ENCODE results near the gene PITPNC1.
A peak's percentile ranks its signal among the peaks of the same experiment; 100 is the strongest.

Gene PITPNC1

DNA sequence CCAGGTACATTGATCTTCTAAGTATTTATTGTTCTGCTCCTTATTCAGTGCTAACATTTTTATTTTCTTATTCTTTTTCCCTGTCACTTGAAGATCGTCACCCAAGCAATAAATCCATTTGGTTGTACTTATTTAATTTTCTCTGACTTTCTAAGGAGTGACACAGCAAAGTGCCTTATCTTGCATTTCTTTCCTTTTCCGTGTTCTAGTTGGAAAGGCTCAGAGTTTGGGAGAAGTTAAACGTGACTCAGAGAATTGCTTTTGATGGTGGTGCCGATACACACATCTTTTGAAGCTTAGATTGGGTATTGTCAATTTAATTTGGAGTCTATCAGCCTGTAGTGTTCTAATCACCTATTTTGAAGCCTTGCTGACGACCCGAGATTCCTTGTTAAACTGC, 72.0 kb downstream of the PITPNC1 start:
- Mint-ChIP-seq H3K9me3 (no peaks in the 10 kb centered on the region), H3K4me1 (peaks cover 99% of the 10 kb centered on the region), H3K4me3 (peak overlapping the region; percentile 70 to 74), H3K27ac (peak overlapping the region; percentile 92), H3K27me3 (no peaks in the 10 kb centered on the region)
- DNase-seq = no peak
- ATAC-seq = no peak

DNA sequence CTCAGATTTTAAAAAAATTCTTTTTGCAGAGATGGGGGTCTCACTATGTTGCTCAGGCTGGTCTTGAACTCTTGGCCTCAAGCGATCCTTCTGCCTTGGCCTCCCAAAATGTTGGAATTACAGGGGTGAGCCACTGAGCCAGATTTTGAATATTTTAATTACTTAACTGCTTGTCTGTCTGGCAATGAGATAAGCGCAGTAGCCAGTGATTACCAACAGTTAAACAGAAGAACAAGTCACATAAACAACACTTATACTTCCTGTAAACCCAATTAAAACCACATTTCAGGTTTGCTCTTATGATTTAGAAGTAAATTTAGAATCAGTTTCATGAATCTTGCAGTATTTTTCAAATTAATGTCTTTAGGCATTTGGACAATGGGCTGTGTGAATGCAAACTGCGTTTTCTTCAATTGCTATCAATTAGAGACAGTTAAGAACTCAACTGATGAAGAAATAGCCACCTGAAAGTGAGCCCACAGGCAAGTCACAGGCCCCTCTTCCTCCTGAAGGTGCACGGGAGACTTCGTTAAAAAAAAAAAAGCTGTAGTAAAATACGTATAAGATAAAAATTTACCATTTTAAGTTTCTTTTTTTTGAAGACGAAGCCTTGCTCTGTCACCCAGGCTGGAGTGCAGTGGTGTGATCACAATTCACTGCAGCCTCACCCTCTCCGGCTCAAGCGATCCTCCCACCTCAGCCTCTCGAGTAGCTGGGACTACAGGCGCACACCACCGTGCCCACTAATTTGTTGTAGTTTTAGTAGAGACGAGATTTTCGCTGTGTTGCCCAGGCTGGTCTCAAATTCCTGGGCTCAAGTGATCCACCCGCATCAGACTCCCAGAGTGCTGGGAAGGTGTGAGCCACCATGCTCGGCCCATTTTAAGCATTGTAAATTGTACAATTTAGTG, 73.0 kb downstream of the PITPNC1 start:
- peak overlapping the region; percentile 92 for H3K27ac Mint-ChIP-seq
- H3K9me3 Mint-ChIP-seq = no peaks in the 10 kb centered on the region
- ATAC-seq = no peak
- no peak for DNase-seq
- H3K27me3 Mint-ChIP-seq = no peaks in the 10 kb centered on the region
- H3K4me3 Mint-ChIP-seq = peak overlapping the region; percentile 70 to 74
- H3K4me1 Mint-ChIP-seq = peaks cover 97% of the 10 kb centered on the region

DNA sequence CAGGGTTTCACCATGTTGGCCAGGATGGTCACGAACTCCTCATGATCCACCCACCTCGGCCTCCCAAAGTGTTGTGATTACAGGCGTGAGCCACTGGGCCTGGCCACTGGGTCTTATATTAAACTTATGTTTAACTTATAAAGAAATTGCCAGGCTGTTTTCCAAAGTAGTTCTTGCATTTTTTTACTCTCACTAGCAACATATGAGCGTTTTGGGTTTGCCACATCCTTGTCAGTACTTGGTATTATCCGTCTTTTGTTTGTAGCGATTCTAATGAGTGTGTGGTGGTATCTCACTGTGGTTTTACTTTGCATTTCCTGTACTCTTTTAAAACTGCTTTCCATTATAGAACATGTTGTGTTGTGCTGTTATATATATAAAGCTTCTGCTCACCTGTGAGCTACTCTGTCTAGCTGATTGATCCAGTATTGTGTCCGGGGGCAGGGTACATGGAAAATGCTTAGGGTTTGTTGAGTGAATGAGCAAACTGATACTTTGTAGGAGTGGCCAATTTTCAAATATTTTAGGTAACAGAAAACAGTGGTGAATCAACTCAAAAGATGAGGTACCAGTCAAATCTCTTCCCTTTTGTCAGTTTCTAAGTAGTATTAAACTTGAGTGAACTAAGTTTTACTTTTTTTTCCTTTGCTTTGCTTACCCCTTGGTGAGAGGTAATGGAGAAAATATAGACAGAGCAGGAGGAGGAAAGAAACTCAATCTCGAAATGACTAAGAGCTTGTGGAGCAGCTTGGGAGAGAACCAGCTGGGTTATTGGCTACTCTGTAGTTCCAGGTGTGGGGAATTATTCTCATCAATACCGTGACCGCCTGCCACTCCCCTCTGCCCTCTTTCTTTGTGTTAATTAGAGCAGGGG, 75.8 kb downstream of the PITPNC1 start:
- ATAC-seq (peak; percentile 96), DNase-seq (peak; percentile 30 to 61)
- peak overlapping the region; percentile 95 to 96 for H3K27ac Mint-ChIP-seq
- H3K4me3 Mint-ChIP-seq = peak overlapping the region; percentile 70 to 74
- H3K9me3 Mint-ChIP-seq = peaks cover 2 to 13% of the 10 kb centered on the region in 2 donors
- peaks cover 86% of the 10 kb centered on the region for H3K4me1 Mint-ChIP-seq
- H3K27me3 Mint-ChIP-seq = no peaks in the 10 kb centered on the region

DNA sequence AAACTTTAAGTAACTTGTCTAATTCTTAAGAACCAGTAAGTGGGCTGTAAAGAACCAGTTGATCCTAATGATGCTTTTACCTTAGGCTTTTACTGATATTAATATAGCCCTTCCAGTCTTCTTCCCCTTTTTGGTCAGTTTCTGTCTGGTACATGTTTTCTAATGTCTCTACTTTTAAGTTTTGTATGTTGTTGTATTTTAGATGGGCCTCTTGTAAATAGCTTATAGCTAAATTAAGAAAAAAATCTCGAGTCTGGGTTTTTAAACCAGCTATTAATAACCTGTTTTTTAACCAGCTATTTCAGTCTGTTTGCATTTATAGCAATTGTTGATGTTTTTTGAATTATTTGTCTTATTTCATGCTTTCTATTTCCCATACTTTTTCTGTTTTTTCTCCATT, 79.0 kb downstream of the PITPNC1 start:
- DNase-seq (no peak), ATAC-seq (no peak)
- peak overlapping the region in 1 of 2 donors; percentile 0 for H3K4me3 Mint-ChIP-seq
- H3K27ac Mint-ChIP-seq = peak overlapping the region in 1 of 2 donors; percentile 0
- H3K9me3 Mint-ChIP-seq = peaks cover 10 to 23% of the 10 kb centered on the region in 2 donors
- H3K4me1 Mint-ChIP-seq = peaks cover 68% of the 10 kb centered on the region
- no peaks in the 10 kb centered on the region for H3K27me3 Mint-ChIP-seq

DNA sequence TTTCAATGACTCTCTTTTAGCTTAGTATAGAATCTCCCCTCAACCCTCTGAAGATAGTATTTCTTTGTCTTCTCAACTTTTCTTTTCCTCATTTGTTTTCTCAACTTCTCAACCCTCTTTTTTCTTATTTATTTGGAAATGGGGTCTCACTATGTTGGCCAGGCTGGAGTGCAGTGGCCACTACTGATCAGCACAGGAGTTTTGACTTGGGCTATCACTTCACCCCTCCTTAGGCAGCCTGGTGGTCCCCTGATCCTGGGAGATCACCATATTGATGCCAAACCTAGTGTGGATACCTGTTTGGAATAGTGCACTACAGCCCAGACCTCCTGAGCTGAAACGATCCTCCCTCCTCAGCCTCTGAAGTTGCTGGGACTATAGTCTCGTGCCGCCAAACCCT, 79.8 kb downstream of the PITPNC1 start:
- Mint-ChIP-seq H3K27me3 (no peaks in the 10 kb centered on the region), H3K27ac (peak overlapping the region; percentile 45 to 75), H3K4me1 (peaks cover 68% of the 10 kb centered on the region), H3K4me3 (no peak overlapping the region), H3K9me3 (peaks cover 10 to 23% of the 10 kb centered on the region in 2 donors)
- DNase-seq (no peak), ATAC-seq (no peak)

DNA sequence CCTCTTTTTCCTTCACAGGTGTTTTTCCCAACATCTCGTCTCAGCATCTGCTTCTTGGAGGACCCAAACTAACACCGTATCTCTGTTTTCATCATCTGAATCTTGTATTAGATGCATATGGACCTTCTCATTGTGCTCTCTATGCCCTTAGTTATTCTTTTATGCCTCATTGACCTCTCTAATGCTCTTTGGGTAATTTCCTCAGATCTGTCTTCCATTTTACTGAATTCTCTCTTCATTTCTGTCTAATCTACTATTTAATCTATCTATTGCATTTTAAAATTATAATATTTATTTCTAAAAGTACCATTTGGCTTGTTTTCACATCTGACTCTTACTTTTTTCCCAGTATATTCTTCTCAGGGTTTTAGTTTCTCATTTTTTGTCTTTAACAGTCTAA, 81.1 kb downstream of the PITPNC1 start:
- DNase-seq = no peak
- Mint-ChIP-seq H3K9me3 (peaks cover 10 to 23% of the 10 kb centered on the region in 2 donors), H3K4me3 (no peak overlapping the region), H3K4me1 (peaks cover 61% of the 10 kb centered on the region), H3K27me3 (no peaks in the 10 kb centered on the region), H3K27ac (no peak overlapping the region)
- ATAC-seq = no peak

DNA sequence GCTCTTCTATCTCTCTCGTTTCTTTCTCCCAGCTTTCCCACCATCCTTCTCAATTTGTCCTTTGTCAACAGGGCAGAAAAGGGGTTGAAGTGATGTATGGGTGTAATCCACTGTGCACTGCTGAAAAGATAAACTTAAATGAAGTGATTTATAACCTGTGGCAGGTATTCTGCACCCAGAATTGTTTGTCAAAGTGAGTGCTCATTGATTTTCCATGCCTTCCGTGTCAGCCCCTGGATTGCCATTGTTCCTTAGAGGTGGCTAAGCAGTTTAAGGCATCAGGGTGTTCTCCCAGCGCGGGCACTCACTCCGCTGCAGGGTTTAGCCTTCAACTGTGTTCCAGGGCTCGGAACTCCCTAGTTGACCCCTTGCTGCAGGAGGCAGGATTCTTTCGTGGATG, 82.9 kb downstream of the PITPNC1 start:
- Mint-ChIP-seq H3K27ac (no peak overlapping the region), H3K4me1 (peaks cover 59% of the 10 kb centered on the region), H3K9me3 (peaks cover 10 to 23% of the 10 kb centered on the region in 2 donors), H3K27me3 (no peaks in the 10 kb centered on the region), H3K4me3 (no peak overlapping the region)
- ATAC-seq (no peak), DNase-seq (no peak)

DNA sequence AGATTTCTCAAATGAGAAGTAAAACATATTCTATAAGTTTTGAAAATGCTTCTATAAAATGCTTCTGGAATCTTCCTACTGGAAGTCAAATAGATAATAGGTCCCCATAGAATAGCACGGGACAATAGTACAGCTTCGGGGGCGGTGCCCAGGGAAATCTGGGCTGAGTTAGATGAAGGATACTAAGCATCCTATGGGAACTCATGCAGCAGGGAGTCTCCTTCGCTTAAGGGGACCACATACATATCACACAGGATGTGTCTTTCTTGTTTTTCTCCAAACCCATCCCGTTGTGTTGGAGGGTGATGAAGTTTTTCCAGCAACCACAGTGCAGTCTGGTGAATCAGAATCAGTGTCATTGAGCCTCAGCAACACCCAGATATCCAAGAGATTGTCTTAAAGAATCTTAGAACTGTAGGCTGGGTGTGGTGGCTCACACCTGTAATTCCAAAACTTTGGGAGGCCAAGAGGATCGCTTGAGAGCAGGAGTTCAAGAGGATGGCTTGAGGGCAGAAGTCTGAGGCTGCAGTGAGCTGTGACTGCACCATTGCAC, 84.2 kb downstream of the PITPNC1 start:
- peaks cover 62% of the 10 kb centered on the region for H3K4me1 Mint-ChIP-seq
- H3K27me3 Mint-ChIP-seq = no peaks in the 10 kb centered on the region
- DNase-seq = no peak

DNA sequence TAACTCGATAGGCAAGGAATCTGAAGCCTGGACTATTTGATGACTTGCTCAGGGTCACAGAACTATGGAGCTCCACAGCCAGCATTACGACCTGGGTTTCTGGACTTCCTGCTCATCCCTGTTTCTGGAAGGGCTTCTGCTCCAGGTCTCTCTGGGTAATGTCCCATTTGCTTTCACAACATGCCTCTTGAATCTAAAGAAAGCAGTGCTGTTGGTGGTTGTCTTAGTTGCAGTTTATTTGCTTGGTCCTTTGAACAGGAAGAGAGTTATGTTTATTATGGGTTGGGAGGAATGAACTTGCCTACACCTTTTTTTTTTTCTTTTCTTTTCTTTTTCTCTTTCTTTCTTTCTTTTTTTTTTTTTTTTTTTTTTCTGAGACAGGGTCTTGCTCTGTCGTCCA, 84.8 kb downstream of the PITPNC1 start:
- Mint-ChIP-seq H3K27me3 (no peaks in the 10 kb centered on the region), H3K27ac (peak overlapping the region; percentile 54 to 68), H3K4me1 (peaks cover 62% of the 10 kb centered on the region), H3K9me3 (peaks cover 10 to 20% of the 10 kb centered on the region in 2 donors), H3K4me3 (peak overlapping the region in 1 of 2 donors; percentile 39)
- no peak for DNase-seq
- no peak for ATAC-seq

More for the DNA sequence above, 84.2 kb downstream of the PITPNC1 start:
- Mint-ChIP-seq H3K4me3 (peak overlapping the region in 1 of 2 donors; percentile 26), H3K9me3 (peaks cover 10 to 23% of the 10 kb centered on the region in 2 donors), H3K27ac (peak overlapping the region in 1 of 2 donors; percentile 78)
- peak; percentile 65 for ATAC-seq

DNA sequence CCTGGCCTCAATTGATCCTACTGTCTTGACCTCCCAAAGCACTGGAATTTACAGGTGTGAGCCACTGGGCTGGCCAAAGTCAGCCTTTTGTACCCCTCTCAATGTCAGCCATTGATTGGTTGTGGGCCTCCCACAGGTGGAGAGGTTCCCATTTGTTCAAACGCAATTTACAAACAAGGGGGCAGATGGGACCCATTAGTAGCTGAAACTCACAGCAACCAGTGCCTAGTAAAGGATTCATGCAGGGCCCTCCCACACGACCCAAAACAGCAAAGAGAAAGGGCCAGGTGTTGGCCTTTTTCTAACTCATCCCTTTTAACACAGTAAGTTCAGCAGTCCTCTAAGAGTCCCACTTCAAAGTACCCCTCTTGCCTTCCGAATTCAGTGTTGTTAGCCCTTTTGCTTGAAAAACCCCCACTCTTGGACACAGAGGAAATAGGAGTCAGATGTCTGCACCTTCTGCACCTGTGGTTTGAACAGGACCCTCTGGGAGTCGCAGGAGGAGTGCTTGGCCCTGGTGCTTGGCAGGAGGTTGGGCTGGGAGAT, 89.2 kb downstream of the PITPNC1 start:
- Mint-ChIP-seq H3K27me3 (no peaks in the 10 kb centered on the region), H3K4me3 (peak overlapping the region; percentile 55 to 67), H3K27ac (peak overlapping the region in 1 of 2 donors; percentile 62), H3K4me1 (peaks cover 78% of the 10 kb centered on the region), H3K9me3 (peaks cover 0 to under 1% of the 10 kb centered on the region in 2 donors)
- DNase-seq (no peak), ATAC-seq (peak; percentile 10)

DNA sequence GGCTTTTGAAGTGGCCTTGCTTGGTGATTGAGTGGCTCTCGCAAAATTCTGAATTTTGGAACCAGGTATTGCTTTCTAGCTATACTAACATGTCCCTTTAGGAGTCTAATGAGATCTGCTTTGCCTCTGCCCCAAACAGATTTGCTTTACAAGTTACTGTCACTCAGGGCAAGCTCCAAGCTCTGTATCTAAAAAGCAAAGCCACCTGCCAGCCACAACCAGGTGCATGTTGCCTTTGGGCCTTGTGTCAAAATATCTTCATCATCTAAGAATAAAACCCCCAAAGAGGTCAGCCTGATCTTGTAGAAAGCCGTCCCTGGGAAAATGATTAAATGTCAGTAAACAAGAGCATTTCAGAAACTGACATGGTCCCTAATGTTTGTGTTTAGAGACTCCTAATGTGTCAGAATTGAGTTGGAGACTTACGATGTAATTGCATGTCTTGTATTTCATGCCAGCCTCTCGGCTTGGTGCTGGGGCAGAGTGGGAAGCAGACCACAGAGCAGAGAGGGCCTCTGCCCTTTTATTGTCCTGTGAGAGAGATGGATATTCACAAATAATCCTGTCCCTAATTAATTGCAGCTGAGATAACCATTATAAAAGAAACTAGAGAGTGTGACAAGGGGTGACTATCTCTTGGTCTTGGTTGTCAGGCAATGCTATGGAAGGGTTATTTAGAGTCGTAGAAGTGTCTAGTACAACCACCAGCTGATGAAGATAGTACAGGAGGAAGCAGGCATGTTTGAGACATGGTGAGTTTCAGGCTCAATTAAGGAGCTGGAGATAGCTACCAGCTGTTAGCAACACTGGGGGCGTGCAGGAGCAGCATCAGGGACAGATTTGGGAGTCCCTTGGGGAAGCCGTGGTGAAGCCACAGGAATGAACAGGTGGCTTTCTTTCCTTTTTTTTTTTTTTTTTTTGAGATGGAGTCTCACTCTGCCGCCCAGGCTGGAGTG, 90.7 kb downstream of the PITPNC1 start:
- peak; percentile 24 for ATAC-seq
- H3K27me3 Mint-ChIP-seq = no peaks in the 10 kb centered on the region
- peak overlapping the region; percentile 49 to 76 for H3K4me3 Mint-ChIP-seq
- H3K27ac Mint-ChIP-seq = peak overlapping the region; percentile 36 to 93
- peaks cover 69% of the 10 kb centered on the region for H3K4me1 Mint-ChIP-seq
- no peak for DNase-seq
- peaks cover 6 to 9% of the 10 kb centered on the region in 2 donors for H3K9me3 Mint-ChIP-seq

DNA sequence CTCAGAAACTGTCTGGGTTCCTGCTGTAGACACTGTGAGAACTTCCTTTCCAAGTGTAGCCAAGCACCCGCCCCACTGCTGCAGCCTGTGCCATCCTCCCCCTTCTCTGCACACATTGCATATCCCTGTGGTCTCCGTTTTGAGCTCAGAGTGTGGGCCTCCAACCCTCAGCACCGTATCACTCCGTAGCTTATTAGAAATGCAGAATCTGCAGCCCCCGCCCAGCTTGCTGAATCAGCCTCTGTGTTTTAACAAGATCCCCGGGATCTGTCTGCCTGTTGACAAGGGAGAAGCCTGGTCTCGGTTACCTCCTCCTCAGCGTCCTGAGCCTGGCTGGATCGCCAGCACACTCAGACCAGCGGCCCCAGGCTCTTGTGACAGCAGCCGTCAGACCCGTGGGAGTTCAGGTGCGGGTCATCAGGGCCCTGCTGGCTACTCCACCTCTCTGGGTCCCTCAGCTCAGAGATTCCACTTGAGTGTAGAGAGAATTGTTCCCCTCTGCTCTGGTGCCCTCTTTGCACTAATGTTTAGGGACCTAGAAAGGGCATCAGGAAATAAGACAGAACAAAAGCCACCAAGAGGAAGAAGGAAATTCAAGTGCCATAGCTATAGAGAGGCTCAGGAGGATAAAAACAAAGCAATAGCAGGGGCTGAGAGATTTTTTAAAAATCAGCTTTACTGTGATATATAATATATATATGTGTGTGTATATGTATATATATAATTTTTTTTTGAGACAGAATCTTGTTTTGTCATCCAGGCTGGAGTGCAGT, 92.3 kb downstream of the PITPNC1 start:
- Mint-ChIP-seq H3K27ac (peak overlapping the region; percentile 96 to 97), H3K9me3 (peaks cover 6 to 9% of the 10 kb centered on the region in 2 donors), H3K4me1 (peaks cover 68% of the 10 kb centered on the region), H3K4me3 (peak overlapping the region; percentile 72 to 85), H3K27me3 (no peaks in the 10 kb centered on the region)
- DNase-seq = peak in 1 of 2 donors; percentile 53
- peak; percentile 93 for ATAC-seq

DNA sequence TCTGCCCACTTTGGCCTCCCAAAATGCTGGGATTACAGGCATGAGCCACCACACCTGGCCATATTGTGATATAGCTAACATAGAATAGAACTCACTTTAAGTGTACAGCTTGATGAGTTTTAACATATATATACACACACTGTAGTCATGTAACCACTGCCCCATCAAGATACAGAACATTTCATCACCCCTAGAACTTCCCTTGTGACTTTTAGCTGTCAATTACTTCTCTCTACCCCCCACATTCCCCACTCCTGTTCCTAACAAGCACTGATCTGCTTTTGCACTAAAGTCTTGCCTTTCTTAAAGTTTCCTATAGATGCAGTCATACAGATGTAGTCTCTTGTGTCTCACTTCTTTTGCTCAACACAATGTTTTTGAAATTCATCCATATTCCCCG, 93.1 kb downstream of the PITPNC1 start:
- no peak for DNase-seq
- Mint-ChIP-seq H3K4me1 (peaks cover 68% of the 10 kb centered on the region), H3K9me3 (peaks cover 6 to 9% of the 10 kb centered on the region in 2 donors), H3K27me3 (no peaks in the 10 kb centered on the region), H3K27ac (peak overlapping the region in 1 of 2 donors; percentile 23), H3K4me3 (peak overlapping the region in 1 of 2 donors; percentile 3)
- no peak for ATAC-seq

Measured in stimulated activated naive CD8-positive, alpha-beta T cell treated with anti-CD3 and anti-CD28 coated beads, Interleukin-15, amount 100 ng/mL, for 72 hours (primary cell).